ENCODE results near the gene USP22.

Gene USP22

GRCh38 chr17:21044971-21045370 lies 2.2 kb upstream of the USP22 start:
- no peak for DNase-seq

GRCh38 chr17:21043296-21044232 lies 753 bp upstream of the USP22 start:
- peak; percentile 92 for DNase-seq

GRCh38 chr17:21041741-21042457 lies 912 bp downstream of the USP22 start:
- peak; percentile 46 for DNase-seq

- peak; percentile 15 for DNase-seq
These were observed 2.8 kb downstream of the USP22 start for GRCh38 chr17:21039839-21040575.

- DNase-seq = no peak
These were observed 5.6 kb downstream of the USP22 start for GRCh38 chr17:21037117-21037803.

GRCh38 chr17:21036361-21036881 lies 6.4 kb downstream of the USP22 start:
- no peak for DNase-seq

- no peak for DNase-seq
These were observed 7.4 kb downstream of the USP22 start for GRCh38 chr17:21035406-21035805.

- no peak for DNase-seq
These were observed 8.2 kb downstream of the USP22 start for GRCh38 chr17:21034340-21035235.

- DNase-seq = no peak
These were observed 9.5 kb downstream of the USP22 start for GRCh38 chr17:21033350-21033749.

GRCh38 chr17:21031756-21032396 lies 10.9 kb downstream of the USP22 start:
- DNase-seq = no peak

GRCh38 chr17:21030375-21030774 lies 12.4 kb downstream of the USP22 start:
- DNase-seq = no peak

GRCh38 chr17:21029515-21029914 lies 13.3 kb downstream of the USP22 start:
- no peak for DNase-seq

- no peak for DNase-seq
These were observed 13.8 kb downstream of the USP22 start for GRCh38 chr17:21029036-21029435.

GRCh38 chr17:21028192-21028591 lies 14.6 kb downstream of the USP22 start:
- no peak for DNase-seq

- no peak for DNase-seq
These were observed 15.8 kb downstream of the USP22 start for GRCh38 chr17:21027031-21027430.

GRCh38 chr17:21025451-21025850 lies 17.4 kb downstream of the USP22 start:
- DNase-seq = no peak

GRCh38 chr17:21024024-21024423 lies 18.8 kb downstream of the USP22 start:
- DNase-seq = no peak

GRCh38 chr17:21021208-21021803 lies 21.5 kb downstream of the USP22 start:
- no peak for DNase-seq

GRCh38 chr17:21020622-21021021 lies 22.2 kb downstream of the USP22 start:
- no peak for DNase-seq

- peak; percentile 28 for DNase-seq
These were observed 22.7 kb downstream of the USP22 start for GRCh38 chr17:21019976-21020586.
